Activated T-cell treated with anti-CD3 and anti-CD28 coated beads for 24 hours (primary cell): ENCODE results near the gene OR2AG2.
A peak's percentile ranks its signal among the peaks of the same experiment; 100 is the strongest.
"Not testable (repeated sequence)": the region's sequence is repeated elsewhere in the genome, so short reads cannot be mapped to it uniquely, and the experiment has no call there.

Experiments
- DNase-seq: peaks from one replicate; pipeline ENCODE4 v3.0.0-alpha.2; 2020; ENCODE audit warnings: low read depth

Gene OR2AG2, protein sequence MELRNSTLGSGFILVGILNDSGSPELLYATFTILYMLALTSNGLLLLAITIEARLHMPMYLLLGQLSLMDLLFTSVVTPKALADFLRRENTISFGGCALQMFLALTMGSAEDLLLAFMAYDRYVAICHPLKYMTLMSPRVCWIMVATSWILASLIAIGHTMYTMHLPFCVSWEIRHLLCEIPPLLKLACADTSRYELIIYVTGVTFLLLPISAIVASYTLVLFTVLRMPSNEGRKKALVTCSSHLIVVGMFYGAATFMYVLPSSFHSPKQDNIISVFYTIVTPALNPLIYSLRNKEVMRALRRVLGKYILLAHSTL

GRCh38 chr11:6771926-6772893 is at the start of gene OR2AG2:
TSS of gene OR2AG2 (minus strand) at chr11:6771976. CDS start at chr11:6768957, 3,019 bp downstream.
- no peak for DNase-seq

GRCh38 chr11:6818967-6819366 is 47.2 kb upstream of the OR2AG2 start:
- no peak for DNase-seq

DNA sequence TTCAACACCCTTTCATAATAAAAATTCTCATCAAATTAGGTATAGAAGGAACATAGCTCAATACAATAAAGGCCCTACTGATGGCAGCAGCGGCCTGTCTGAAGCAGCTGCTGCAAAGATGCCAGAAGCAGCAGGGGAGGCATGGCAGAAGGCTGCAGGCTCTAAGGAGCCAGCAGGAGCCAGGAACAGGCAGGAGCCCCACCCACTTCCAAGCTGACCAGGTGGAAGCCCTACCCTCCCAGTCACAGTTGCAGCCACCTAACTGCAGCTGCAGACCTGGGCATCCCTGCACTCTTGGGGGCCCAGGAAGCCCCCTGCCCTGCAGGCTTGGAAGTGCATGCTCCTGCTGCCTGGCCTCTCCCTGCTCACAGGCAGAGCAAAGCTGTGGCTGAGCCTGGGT is 45.9 kb upstream of the OR2AG2 start:
- no peak for DNase-seq

GRCh38 chr11:6813656-6814055 is 41.9 kb upstream of the OR2AG2 start:
- DNase-seq: no peak

- DNase-seq: peak; percentile 21
These were observed 40.7 kb upstream of the OR2AG2 start for GRCh38 chr11:6812390-6813005.

- DNase-seq: not testable (repeated sequence)
These were observed 29.3 kb upstream of the OR2AG2 start for GRCh38 chr11:6801075-6801474.

DNA sequence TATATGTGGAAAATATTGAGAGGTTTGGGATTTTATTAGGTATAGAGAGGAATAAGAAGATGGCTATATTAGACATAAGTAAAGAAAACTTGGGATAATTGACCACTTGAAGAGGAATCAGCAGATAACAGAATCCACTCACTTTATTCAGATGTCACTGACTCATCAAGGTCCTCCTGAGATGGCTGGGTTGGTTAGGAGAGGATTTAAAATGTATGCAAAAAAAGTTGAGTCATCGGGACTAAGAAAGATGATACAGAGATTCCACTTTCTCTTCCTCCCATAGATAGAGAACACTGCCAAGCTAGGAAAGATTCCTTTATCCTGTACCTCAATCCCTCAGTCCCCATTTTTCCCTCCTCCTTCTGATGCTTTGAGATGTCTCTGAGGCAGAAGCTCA is 27.6 kb upstream of the OR2AG2 start, which contains the start of gene OR6A2:
OR6A2 (minus strand) TSS at position 288 of the 400 bp plus-strand sequence. CDS start 3,981 bp downstream, outside the sequence.
- no peak for DNase-seq

- DNase-seq: no peak
These were observed 22.9 kb upstream of the OR2AG2 start for GRCh38 chr11:6794639-6795038.

- no peak for DNase-seq
These were observed 18.8 kb upstream of the OR2AG2 start for GRCh38 chr11:6790546-6790945.

DNA sequence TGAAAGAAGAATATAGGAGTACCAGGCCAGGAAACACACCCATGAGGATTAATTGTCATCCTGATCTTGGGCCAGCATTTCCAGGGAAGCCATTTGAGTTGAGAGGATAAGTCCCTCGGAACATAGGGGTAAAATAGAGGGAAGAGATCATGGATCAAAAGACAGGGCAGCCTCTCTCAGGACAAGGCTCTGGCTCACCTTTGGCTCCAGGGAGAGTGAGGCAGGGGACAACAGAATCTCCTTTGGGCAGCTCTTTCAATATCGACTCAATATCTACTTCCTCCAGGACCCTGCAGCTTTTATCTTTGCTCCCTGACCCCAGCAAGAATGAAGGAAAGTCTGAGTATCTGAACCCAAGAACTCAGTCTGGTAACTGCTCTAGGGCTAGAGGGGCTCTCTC is 10.9 kb upstream of the OR2AG2 start, which contains the start of gene OR2AG1:
OR2AG1 (plus strand) TSS at position 301 of the 400 bp plus-strand sequence. CDS start 2,018 bp downstream, outside the sequence.
- no peak for DNase-seq

DNA sequence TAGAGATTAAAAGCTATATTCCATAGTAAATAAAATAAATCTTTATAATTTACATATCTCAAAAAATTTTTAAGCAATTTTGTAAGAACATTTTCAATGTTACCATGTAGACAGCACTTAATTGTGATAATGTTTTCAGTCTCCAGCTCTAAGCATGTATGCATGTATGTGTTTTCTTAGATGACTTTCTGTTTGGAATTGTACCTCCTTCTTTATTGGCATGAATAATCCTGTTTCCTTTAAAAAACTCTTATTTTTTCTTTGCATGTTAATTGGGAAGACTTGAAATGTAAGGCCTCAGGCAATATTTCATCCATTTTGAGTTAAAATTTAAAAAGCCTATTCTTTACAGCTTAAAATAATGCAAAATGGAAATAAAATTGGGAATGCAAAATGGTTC is 9.1 kb upstream of the OR2AG2 start:
- no peak for DNase-seq

DNA sequence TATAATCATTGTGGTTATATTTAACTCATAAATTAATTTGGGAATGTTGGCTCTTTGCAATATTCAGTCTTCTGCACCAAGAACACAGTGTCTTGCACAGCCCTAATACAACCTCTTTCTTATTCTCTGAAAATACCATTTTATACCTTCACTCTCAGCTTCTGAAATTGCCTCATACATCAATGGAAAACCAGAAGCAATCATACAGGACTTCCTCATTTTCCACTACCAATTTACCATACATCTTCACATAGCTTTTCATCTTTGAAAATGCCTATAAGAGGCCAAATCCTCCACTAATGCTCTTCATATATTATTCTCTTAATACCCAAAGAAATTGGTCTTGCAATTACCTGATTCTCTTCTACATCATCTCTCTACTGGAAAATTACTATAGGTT is 6.7 kb upstream of the OR2AG2 start:
- no peak for DNase-seq

DNA sequence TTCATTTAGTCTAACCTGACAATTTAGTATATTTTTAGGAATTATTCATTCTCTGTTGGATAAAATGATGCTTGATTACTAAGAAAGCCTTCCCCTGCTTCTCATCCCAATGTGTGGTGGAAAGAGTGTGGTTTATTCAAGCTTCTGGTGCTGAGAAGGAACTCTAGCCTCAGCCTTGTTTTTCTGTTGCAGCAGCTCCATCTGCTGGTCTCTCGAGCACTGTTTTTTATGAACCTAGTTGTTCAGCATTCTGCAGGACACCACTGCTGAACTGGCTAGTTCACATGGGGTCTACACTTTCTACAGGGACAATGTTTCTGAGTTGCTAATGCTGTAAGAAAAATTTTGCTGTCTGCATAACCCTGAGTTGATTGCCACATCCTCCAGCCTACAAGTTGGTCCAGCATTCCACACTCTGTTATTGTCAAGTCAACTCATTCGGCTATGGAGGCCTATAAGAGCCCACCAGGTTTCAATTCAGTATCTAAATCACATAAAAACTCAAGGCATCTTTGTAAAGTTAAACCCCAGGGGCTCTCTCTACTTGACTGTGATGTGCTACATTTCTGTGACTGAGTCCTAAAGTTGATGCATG is 14.3 kb downstream of the OR2AG2 start:
- peak; percentile 45 for DNase-seq

DNA sequence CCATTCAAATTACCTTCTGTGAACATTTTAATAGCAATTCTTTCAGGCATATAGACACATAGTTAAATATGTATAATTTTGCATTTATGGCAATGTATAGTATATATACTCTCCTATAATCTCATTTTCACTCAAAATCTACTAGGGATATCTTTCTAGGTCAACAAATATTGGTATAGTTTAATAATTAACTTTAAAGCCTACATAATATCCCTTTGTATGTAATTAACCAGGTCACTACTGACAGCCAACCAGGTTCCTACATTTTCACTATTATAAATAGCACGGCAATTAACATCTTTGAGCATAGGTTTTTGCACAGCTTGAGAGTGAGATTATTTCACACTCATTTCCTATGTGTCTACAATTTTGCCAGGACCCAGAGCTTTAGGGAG is 15.8 kb downstream of the OR2AG2 start:
- DNase-seq: no peak

DNA sequence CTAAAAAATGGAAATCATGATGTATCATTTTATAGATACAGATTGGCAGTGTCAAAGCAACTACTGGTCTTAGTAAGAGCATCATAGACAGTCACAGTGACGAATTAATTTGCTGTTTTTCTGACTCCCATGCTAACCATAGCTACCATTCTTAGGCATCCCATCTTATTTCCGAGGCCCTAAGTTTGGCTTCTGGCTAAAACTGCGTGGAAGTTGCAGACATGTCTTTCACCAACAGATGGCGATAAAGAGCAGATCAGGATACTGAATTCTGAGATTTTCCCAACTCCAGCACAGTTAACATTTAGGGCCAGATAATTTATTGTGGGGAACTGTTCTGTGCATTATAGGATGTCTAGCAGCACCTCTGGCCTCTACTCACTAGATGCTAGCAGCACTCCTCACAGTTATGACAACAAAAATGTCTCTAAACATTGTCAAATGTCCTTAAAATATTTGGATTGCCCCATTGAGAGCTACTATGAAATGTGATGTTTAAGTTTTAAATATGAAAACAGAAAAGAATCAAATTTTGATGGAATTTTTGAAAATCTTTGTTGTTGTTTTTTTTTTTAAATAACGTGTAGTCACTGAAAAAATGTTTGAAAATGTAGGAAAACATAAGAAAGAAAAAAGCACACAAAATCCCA is 16.3 kb downstream of the OR2AG2 start:
- peak; percentile 24 for DNase-seq

DNA sequence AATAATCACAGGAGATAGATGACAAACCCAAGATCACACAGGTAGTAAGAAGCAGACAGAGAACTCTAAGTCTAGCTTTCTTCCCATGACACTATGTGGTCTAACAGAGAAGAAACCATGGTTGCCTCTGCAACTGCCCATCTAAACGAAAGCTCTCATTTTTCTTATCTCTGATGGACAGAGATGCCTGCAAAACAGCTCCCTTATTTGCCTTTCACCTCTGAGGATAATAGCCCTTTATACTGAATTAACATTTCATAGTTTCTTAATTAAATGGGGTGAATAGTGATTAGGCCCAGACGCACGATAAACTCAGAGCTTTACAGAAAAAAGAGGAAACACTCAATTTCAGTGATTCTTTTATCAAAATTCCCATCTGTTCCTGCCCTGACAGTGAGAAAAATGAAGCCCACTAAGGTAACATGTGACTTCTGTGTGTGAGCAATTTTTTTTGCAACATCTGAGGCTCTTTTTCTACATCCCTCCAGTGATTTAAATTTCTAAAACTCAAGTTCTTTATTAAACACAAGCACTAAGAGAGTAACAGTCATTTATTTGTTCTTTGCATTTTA is 24.6 kb downstream of the OR2AG2 start:
- DNase-seq: no peak

- DNase-seq: no peak
These were observed 25.1 kb downstream of the OR2AG2 start for GRCh38 chr11:6746626-6747025.

DNA sequence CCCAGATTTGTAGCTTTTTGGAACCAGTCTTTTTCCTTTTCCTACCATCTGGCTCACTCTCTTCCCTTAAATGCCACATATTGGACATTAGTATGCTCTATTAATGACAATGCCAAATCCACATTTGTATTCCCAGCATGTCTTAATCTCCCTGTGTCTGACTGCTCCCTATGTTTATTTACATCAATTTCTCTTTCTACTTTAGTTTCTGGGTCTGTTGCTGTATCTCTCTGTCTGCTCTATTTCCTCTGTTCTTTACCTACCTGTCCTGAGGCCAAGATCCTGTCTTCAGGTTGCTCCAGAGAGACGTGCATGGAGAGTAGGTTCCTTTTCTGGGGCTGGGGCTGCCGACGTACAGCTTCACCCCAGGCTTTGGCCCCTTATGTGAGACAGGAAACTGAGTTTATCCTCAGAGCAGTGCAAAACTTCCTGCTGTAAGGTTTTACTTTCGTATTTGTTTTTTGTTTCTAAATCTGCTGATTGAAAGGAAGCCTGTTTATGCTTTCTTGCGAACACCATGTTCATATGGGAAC is 25.6 kb downstream of the OR2AG2 start:
- peak; percentile 20 for DNase-seq

GRCh38 chr11:6745465-6746015 is 26.2 kb downstream of the OR2AG2 start:
- DNase-seq: no peak

GRCh38 chr11:6745018-6745417 is 26.8 kb downstream of the OR2AG2 start:
- DNase-seq: no peak
